K562 (cell line): ENCODE measurements around the gene MYO1E.

ENCODE experiments used
- EP300 ChIP-seq: IDR thresholded peaks from 2 replicates; pipeline ENCODE4 v1.6.1; 2012; ENCODE audit warnings: low read length, improper control_type of control experiment
- EZH2 ChIP-seq: IDR thresholded peaks from 2 replicates; pipeline ENCODE4 v1.6.1; 2012; ENCODE audit warnings: low read depth, mild to moderate bottlenecking, inconsistent platforms, low read length, borderline replicate concordance
- FOXM1 ChIP-seq, 2 experiments: fragments of 450-650 bp in 1 of 2; sonication (generic) in 1 of 2; formaldehyde crosslinking in 1 of 2; IDR thresholded peaks; 2 replicates each; pipeline versions ENCODE4 v1.6.1 to v1.9.0; 2017 to 2022; ENCODE audit warnings: low read depth in 2 of 2, mild to moderate bottlenecking in 2 of 2, missing genetic modification reagents in 1 of 2, moderate library complexity in 1 of 2
- KLF16 ChIP-seq: IDR thresholded peaks from 2 replicates; pipeline ENCODE4 v1.6.1; 2016; ENCODE audit warnings: antibody characterized with exemption
- NR2C2 ChIP-seq, 2 experiments: fragments of 200-800 bp in 1 of 2; sonication (Bioruptor generic) in 1 of 2; sonication (generic) in 1 of 2; formaldehyde crosslinking in 1 of 2; IDR thresholded peaks; 2 replicates each; pipeline versions ENCODE4 v1.6.1 to v1.8.0; 2016 to 2022; ENCODE audit warnings: mild to moderate bottlenecking in 1 of 2, missing compliant biosample characterization in 1 of 2, missing genetic modification characterization in 1 of 2, missing genetic modification reagents in 1 of 2
- POLR2AphosphoS5 ChIP-seq: IDR thresholded peaks from 2 replicates; pipeline ENCODE4 v1.6.1; 2011; ENCODE audit warnings: mild to moderate bottlenecking, low read depth, low read length, moderate library complexity; ENCODE audit not compliant: control insufficient read depth, insufficient read depth
- TBL1XR1 ChIP-seq, 2 experiments: IDR thresholded peaks; 2 replicates each; pipeline ENCODE4 v1.6.1; 2012; ENCODE audit warnings: improper control_type of control experiment in 2 of 2, low read length in 2 of 2, mild to moderate bottlenecking in 1 of 2
- ZNF165 ChIP-seq: fragments of 250-450 bp; sonication (Bioruptor Pico); IDR thresholded peaks from 2 replicates; pipeline ENCODE4 v1.4.0; 2020; ENCODE audit warnings: borderline replicate concordance
- ZNF274 ChIP-seq: IDR thresholded peaks from 2 replicates; pipeline ENCODE4 v1.6.1; 2011; ENCODE audit warnings: low read depth, mild to moderate bottlenecking, low read length, moderate library complexity, borderline replicate concordance
- ZNF41 ChIP-seq: fragments of 250-450 bp; sonication (Bioruptor Pico); conservative IDR thresholded peaks from 2 replicates; pipeline ENCODE4 v1.4.0; 2020; ENCODE audit warnings: mild to moderate bottlenecking
- ZNF444 ChIP-seq: fragments of 250-450 bp; sonication (Bioruptor Pico); IDR thresholded peaks from 2 replicates; pipeline ENCODE4 v1.4.0; 2020; ENCODE audit warnings: mild to moderate bottlenecking, moderate library complexity
- ZNF766 ChIP-seq: fragments of 200-800 bp; sonication (Bioruptor generic); conservative IDR thresholded peaks from 2 replicates; pipeline ENCODE4 v1.6.1; 2016; ENCODE audit warnings: missing genetic modification characterization, missing compliant biosample characterization
- ZNF780A ChIP-seq: fragments of 250-450 bp; sonication (Bioruptor Pico); IDR thresholded peaks from 2 replicates; pipeline ENCODE4 v1.5.0; 2021; ENCODE audit warnings: mild to moderate bottlenecking
- TF ChIP-seq, protein P1 (sequence below): IDR thresholded peaks from 2 replicates; pipeline ENCODE4 v1.6.1; 2012; ENCODE audit warnings: low read depth, low read length, improper control_type of control experiment, borderline replicate concordance

DNA sequence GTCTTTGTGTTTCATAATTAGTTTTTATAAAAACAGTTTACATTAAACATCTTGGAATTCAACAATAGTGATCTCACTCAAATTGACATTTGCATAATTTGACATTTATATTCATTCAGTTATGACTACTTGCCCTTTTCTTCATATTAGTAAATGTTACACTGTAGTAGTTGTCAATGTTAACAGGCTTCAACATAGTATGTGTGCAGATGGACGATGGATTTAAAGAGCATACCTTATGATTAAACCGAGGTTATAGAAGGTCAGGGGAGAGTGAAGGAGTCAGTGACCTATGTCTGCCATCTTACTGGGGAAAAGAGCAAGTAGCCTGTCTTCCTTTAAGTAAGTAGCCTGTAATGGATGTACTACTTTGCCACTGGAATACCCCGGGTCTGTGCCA, 276.2 kb downstream of the MYO1E start:
- TF ChIP-seq ZNF780A (no peak), ZNF444 (CRISPR knock-in tag) (no peak), TBL1XR1 (IDR thresholded peaks at IDR 0.05; ENCODE audit: low read length in 2 of 2) (no peak), KLF16 (no peak), ZNF274 (no peak), POLR2AphosphoS5 (no peak), NR2C2 (CRISPR knock-in tag; IDR thresholded peaks at IDR 0.05) (no peak), NR2C2 (tag; IDR thresholded peaks at IDR 0.05) (no peak), FOXM1 (IDR thresholded peaks at IDR 0.05; ENCODE audit: low read depth) (no peak), FOXM1 (CRISPR knock-in tag; IDR thresholded peaks at IDR 0.05; ENCODE audit: low read depth) (no peak), ZNF766 (CRISPR knock-in tag) (no peak), EZH2 (no peak), EP300 (no peak), ZNF41 (CRISPR knock-in tag) (no peak), ZNF165 (CRISPR knock-in tag) (no peak)
- TF ChIP-seq, protein P1, sequence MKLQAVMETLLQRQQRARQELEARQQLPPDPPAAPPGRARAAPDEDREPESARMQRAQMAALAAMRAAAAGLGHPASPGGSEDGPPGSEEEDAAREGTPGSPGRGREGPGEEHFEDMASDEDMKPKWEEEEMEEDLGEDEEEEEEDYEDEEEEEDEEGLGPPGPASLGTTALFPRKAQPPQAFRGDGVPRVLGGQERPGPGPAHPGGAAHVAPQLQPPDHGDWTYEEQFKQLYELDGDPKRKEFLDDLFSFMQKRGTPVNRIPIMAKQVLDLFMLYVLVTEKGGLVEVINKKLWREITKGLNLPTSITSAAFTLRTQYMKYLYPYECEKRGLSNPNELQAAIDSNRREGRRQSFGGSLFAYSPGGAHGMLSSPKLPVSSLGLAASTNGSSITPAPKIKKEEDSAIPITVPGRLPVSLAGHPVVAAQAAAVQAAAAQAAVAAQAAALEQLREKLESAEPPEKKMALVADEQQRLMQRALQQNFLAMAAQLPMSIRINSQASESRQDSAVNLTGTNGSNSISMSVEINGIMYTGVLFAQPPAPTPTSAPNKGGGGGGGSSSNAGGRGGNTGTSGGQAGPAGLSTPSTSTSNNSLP: no peak
